GM21786 (cell line): ENCODE measurements around the gene PHF23.
"Not testable (repeated sequence)": the region's sequence is repeated elsewhere in the genome, so short reads cannot be mapped to it uniquely, and the experiment has no call there.

Source experiments
- ATAC-seq: cut with Tn5 transposase; IDR thresholded peaks from one replicate; pipeline ENCODE4 v1.9.1; 2021; ENCODE audit not compliant: unreplicated experiment

The PHF23 gene

DNA sequence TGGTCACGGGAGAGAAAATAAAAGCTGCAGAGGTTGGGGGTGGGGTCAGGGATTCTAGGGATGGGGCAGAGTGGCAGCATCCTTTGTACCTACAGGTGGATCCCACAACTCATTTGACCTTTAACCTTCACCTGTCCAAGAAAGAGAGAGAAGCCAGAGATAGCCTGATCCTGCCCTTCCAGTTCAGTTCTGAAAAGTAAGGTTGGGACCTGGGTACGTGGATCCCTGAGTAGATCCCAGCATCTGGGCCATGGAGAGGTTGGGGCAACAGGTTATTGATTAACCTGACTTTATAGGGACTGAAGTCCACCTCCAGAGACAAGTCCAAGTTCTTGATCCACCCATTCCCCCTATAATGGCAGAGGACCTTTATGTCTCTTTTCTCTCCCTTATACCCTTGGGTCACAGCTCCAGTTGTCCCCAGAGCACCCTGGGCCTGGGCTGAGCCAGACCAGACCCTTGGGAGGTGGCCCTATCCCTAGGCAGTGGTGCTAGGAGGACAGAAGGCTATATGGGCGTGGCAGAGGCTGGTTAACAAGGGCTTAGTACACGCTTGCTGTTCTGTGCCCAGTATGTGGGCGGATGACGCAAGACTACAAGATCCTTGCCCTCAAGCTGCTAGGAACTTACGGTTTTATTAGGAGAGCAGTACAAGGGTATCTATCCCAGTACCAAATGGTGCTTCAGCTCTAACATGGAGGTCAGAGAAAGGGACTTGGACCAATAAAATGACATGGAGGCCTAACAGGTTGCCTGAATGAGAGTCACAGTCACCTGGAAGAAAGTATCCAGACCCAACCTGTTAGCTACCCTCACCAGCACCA is 19.7 kb upstream of the PHF23 start:
- no peak for ATAC-seq

DNA sequence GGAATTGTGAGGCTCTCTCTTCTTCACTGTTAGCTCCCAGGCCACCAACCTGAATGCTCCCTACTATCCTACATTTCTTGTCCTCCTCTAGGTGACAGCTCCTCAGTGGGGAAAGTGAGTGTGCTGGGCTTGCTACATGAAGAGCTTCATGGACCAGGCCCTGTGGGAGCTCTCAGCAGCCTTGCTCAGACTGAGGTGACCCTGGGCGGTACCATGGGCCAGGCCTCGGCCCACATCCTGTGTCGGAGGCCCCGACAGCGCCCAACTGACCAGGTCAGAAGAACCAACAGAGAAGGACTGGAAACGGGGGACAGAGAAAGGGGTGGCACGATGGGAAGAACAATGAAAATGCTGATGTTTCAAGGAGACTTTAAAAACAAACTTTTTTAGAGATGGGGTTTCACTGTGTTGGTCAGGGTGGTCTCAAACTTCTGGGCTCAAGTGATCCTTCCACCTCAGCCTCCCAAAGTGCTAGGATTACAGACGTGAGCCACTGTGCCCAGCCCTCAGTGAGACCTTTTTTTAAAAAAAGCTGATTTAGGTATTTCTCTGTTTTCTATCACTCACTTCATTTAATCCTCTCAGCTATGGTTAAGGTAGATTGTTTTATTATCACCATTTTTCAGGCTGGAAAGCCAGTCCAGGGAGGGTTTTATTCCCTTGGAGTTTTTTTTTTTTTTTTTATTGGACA is 17.7 kb upstream of the PHF23 start:
- ATAC-seq, result no peak

DNA sequence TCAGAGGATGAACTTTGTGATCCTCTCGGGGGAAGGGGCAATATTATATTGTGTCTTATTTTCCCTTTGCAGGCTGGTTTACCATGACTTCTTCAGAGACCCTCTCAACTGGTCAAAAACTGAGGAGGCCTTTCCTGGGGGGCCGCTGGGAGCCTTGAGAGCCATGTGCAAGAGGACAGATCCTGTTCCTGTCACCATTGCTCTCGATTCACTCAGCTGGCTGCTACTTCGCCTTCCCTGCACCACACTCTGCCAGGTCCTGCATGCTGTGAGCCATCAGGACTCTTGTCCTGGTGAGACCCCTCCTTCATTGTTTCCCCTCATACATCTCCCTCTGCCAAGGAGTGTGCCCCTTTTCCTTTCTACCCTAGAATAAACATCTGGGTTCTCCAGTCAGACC is 15.3 kb upstream of the PHF23 start:
- ATAC-seq, result no peak

DNA sequence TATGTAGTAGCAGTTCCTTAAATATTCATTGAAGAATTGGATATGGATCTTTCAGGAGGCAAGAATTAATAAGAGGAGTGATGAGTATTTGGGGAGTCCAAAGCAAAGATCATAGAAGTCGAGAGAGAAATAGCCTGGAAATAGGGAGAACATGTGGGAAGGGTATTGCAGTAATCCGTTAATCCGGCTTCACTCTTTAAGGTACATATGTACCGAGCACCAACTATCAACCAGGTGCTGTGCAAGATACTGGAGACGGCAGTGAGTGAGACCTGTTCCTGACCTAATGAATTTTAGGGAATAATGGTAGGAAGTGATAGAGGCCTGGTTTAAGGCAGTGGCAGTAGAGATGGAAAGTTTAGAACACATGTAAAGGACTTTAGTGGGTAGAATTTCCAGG is 13.8 kb upstream of the PHF23 start:
- no peak for ATAC-seq

DNA sequence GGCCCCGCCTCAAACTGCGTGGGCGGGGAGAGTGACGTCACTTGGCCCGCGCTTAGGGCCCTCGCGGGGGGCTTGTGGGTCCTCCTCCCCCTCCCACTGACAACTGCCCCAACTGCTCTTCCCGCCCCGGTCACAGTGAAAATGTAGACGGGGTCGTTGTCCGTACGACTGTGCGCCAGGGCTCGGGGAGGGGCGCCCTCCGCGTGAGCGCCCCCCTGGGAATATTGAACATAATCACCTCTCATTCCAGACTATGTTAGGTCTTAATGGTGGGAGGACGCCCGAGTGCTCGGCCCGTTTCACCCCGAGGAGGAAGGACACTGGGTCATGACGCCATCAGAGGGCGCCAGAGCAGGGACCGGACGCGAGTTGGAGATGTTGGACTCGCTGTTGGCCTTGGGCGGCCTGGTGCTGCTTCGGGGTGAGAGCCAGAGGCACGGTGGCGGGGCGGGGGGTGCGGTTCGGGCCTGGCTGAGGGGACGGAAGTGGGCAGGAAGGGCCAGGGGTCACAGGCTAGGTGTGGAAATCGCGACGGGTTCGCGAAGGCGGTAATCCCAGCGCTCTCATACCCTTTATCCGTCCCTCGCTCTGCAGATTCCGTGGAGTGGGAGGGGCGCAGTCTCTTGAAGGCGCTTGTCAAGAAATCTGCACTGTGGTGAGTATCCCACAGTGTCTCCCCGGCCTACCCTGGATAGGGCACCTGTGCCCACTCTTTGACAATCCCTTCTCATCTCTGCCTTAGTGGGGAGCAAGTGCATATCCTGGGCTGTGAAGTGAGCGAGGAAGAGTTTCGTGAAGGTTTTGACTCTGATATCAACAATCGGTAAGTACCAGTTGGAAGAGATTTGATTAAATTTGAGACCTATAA is 13.2 kb upstream of the PHF23 start, which contains the start of gene ELP5:
TSS of gene ELP5 (plus strand) at position 40 of the 868 bp plus-strand sequence. CDS start at position 376, 336 bp downstream.
- peak; percentile 45 for ATAC-seq

DNA sequence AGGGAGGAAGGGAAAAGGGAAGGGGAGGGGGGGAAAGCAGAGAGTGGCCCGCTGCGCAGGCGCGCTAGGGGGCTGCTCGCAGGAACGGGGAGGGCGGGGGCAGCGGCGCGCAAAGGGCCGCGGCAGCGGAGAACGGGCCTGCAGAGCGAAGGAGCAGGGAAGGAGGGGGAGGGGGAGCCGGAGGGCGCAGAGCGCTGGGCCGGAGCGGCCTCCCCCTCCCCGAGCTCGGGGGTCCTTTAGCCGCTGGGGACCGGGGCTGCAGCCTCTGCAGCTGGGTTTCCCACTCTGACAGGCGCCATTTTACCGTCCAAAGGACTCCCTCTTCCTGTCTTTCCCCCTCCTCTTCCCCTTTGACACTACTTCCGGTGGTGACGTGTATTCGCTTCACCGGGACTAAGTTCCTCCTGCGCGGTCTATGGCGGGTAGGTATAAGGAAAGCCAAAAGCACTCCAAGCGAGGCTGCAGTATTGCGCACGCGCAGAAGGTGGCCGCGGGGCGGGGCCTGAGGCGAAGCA is 12.5 kb upstream of the PHF23 start, which contains the start of gene CTDNEP1:
TSS of gene CTDNEP1 (minus strand) at position 74 of the 515 bp plus-strand sequence. CDS start 438 bp downstream, outside the sequence.
- peak; percentile 87 for ATAC-seq

DNA sequence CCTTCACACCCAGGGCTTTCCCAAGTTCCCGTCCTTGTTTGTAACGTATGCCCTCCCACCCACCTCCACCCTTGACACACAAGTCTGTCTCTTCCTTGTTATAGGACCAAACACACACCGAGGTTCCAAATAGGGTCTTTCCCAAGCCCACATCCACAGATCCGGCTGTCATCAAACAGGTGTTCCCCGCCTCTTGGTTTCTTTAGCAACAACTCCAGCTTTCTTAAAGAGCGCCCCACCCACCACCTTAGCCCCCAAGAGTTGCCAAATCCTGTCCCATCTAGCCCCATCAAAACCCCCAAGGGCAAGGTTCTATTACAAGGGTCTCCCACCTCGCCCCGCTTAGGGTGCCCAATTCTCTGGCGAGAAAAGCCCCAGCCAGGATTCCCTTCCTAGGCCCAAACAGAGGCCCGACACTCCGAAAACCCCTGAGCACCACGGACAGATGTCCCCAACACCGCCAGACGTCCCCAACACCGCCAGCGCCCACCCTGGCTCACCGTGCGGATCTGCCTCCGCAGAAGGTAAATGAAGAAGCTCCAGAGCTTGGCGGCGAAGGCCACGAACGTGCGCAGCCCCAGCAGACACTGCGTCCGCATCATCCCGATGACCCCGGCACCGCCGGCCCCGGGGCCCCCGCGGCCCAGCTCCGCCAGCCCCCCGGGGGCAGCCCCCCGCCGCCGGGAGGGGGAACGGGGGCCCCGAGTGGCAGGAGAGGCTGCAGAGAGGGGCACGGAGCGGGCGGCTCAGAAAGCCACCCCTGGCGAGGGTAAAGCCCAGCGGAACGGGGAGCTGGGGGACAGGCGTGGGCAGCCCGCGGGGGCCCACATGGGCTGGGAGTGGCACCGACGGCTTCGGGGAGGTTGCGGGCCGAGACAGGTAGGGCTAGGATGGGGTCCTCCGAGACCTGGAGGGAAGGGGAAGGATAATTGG is 11.7 kb upstream of the PHF23 start:
- no peak for ATAC-seq

DNA sequence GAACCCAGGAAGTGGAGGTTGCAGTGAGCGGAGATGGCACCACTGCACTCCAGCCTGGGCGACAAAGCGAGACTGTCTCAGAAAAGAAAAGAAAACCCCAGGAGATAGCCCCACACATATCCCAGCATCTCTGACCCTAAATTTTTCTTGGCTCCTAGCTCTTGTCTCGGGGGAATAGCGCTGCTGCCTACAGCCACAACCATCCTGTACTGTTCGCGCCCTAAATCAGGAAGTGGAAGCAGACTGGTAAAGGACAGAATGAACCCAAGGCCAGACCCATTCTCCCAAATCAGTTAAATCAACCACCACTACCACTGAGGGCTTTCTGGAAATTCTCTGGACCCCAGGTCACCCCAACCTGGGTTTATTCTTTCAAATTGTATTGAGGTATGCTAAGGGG is 10.6 kb upstream of the PHF23 start:
- ATAC-seq, result no peak

DNA sequence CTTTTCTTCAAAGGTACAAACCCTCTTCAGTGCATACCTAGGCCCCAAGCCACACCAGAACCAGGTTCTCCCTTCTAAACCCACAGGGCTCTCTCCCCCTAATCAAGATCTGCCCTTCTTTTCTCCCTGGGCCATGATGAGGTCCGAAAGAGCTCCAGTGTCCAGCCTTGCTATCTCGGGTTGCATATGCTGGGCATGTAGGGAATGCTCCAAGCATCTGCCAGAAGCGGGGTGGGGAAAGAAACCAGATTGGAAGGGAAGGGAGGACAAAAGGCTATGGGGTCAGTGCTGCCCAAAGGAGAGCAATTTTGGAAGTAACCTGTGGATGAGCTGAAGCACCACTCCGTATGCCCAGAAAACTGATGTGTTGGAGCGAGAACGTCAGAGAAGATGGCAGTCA is 10.0 kb upstream of the PHF23 start:
- ATAC-seq, result no peak

DNA sequence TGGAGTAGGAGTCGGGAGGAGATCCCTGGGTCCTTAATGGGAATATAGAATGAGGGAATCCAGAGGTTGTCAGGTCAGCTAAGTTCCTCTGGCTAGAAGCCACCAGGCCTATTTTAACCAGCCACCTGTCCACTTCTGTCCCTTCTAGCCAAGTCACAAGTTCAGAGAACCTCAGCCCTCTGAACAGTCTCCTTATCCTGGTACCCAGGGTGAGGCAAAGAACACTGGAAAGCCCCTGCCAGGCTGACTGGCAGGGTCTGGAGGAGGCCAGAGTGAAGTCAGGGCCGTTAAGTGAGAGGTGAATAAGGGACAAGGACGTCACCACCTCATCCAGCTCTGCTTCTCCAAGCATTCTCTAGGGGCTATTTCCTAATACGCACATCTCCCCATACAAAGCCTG is 9.5 kb upstream of the PHF23 start:
- no peak for ATAC-seq

DNA sequence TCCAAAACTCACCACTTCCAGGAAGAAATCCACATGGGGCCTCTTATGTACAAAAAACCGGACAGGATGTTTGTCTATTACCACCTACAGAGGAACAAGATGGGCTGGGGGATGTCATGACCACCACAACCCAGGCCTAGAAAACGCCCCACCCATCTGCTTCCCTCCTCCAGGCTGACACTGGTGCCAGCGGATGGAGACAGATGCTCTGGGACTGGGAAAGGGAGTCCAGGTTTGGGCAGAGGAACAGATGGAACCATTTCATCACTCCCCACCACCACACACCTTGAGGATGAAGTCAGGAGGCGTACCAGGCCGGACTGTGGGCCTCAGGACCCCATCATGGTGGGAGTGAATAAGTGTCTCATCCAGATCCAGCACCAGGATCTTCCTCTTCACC is 7.5 kb upstream of the PHF23 start:
- ATAC-seq, result no peak

DNA sequence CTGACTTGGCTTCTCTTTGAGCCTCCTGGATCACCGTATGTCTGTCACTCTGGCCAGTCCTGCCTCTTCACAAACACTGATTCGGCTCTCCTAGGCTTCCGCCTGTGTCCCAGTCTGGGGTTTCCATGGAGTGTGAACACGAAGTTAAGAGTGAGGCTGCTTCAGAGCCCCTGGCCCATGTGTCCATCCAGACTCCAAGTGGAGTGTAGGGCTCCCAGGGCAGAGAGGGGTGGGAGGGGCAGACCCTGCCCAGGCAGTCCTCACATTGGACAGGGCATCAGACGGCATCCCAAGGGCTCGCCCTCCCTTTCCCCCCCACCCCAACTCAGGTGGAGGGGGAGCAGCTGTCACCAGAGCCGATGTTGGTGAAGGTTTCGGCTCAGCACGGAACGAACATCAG is 4.6 kb upstream of the PHF23 start:
- not testable (repeated sequence) for ATAC-seq

DNA sequence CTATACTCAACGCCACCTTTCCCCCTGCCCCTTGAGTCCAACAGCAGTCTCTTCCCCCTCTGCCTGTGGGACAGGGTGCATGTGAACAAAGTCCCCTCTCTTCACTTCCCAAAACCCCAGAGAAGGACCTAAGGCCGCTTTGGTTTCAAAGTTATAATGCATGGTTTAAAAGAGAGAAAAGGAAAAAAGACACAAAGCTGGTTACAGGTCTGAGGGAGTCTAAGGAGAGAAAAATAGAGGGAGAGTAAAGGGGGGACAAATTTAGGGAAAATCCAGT is 4.1 kb upstream of the PHF23 start:
- no peak for ATAC-seq

DNA sequence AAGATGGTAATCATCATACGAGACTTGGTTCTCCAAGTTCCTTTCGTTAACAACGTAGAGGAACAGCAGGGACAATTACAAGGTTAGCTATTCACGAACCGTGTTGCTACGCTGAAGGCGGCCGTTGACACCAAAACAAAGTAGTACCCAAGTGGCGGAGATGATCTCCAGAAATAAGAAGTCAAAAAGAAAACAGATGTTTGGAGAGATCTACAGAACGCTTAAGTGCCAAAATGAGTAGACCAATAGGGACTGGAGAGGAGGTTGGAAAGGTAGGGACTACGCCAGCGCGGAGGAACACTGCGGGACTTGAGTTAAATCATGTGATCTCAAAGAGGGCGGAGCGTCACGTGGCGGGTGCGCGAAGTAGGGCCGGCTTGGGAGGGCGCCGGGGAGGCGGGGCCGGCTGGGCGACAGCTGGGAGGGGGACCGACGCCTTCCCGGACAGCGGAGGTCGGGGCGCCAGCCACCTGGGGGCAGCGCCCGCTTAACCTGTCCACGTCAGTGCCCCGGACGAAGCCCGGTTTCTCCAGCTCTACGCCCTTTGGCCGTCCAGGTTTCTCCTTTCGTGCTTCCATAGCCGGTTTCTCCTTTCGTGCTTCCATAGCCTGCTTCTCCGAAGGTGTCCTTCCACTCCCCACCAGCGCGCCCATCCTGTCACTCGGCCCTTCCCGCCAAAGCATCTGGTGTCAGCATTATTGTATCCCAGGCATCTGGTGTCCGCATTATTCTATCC is 3.6 kb upstream of the PHF23 start:
- ATAC-seq, result peak; percentile 34

DNA sequence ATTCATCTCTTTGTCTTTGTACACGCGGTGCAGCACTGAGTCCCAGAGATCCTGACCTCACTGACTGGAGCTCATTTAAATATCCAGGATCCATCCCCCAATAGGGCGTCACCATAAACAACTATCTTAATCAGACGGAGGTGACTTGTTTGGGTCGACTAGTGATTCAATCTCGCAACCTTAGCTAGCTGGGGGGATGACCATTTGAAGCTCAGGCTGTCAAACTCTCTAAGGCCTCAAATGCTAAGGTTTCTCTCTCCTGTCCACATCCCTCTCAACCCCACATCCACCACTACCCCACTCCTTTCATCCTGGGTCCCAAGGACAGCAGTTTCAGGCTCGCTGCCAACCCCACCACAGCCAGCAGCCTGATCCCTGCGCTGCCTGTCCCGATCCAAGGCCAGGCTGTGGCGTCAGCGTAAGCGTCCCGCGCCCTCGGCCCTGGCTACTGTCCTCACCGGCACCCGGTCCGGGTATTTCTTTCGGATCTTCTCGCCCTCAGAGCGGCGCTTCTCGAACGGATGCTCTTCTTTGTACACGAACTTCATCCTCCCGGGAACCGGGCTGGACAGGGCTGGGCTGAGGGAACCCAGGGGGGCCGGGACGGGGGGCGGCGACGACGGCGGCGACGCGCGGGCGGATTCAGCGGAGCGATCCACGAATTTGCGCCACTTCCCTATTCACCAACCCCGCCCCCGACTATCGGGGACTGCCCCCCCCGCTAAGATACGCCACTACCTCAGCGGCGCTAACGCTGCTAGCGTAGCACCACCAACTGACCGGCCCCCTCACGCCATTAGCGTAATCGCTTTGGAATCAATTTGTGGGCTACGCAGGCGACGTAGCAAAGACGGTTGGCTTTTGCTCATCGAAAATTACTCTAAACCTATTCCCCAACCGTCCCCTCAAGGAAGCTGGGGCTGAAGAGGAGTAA is 2.8 kb upstream of the PHF23 start, which contains the start of gene GABARAP:
TSS of gene GABARAP (minus strand) at position 667 of the 934 bp plus-strand sequence. CDS start at position 548, 119 bp downstream.
- no peak for ATAC-seq

DNA sequence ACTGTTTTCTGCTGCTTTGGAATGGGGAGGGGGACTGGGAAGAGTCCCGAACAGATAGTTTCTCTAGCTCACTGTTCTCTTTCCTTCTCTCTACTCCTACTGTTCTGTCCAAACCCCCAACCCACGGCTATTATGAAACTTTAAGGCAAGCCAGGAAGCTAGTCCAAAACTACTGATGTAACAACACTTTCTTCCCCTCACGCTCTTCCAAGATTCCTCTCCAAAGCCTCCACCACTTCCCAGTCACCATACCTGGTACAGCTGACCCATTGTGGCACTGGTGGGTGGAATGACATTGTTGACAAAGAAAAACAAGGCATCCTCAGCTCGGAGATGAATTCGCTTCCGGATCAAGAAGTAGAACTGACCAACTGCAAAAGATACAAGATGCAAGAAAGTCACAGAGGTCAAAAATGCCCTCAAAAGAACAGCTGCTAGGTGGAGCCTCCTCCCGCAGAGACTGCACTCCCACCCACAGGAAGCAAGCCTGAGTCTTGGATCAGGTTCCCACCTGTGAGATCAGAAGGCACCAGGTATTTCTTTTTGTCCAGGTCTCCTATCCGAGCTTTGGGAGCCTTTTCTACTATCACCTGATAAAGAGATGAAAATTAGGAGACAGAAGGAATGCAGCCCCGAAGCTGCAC is 2.0 kb upstream of the PHF23 start:
- ATAC-seq, result no peak

DNA sequence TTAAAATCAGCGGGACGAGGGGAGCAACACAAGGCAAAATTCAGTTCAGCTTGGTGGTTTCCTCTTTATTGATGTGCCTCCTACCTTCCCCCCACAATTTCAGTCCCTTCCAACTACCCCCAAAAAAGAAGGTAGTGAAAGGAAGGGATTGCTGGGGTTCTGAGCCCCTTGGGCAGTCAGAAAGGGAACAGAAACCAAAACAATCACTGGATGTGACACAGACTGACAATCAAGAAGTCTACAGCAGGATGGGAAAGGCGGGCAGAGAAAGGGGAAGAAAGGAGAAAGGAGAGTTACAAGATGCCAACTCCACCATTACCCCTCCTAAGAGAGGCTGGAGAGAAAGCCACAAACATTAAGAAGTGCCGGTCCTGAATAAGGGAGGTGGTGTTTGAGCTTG is 1.1 kb upstream of the PHF23 start:
- no peak for ATAC-seq
